ENCODE data around the gene ARHGAP26. TPM values are rescaled to one million over a fixed set of nuclear protein-coding genes. Genes with fewer than 3 reads are reported as not detected.
A peak's percentile ranks its signal among the peaks of the same experiment; 100 is the strongest.
"Not testable (repeated sequence)": the region's sequence is repeated elsewhere in the genome, so short reads cannot be mapped to it uniquely, and the experiment has no call there.

The ARHGAP26 gene
- total and polyA plus RNA-seq, 10 donors = 4.2 to 148 (median 55.5) TPM

- peaks cover 0 to 8% (median 0%) of the 10 kb centered on the region in 6 donors for H3K36me3 ChIP-seq
- TF ChIP-seq POLR2A (IDR thresholded peaks at IDR 0.05) = no peak
- no peak for TF ChIP-seq CTCF (IDR thresholded peaks at IDR 0.05 in 8 of 11, conservative IDR thresholded peaks at IDR 0.05 in 3 of 11)
- no peak for TF ChIP-seq POLR2AphosphoS5 (IDR thresholded peaks at IDR 0.05)
- WGBS, 5 donors = 94 to 100% (median 95%) methylated on average over 1 of the region's 1 CpG
- peaks cover 0 to 20% (median 4%) of the 10 kb centered on the region in 6 donors for H3K4me1 ChIP-seq
- H3K4me3 ChIP-seq = no peak overlapping the region
- H3K9me3 ChIP-seq = no peaks in the 10 kb centered on the region
- intact Hi-C loops (cut with DNase I; ENCODE audit: low total_unique reads) = no loop called here
- DNase-seq = no peak
- H3K27ac ChIP-seq = no peak overlapping the region
- H3K27me3 ChIP-seq (replicated peaks in 1 of 7) = no peaks in the 10 kb centered on the region
These were observed 192.0 kb downstream of the ARHGAP26 start for GRCh38 chr5:142962174-142962533.

- H3K4me1 ChIP-seq; DNase-seq; H3K4me3 ChIP-seq; H3K9me3 ChIP-seq; H3K27me3 ChIP-seq (replicated peaks in 1 of 7); H3K36me3 ChIP-seq; H3K27ac ChIP-seq; intact Hi-C loops (cut with DNase I; ENCODE audit: low total_unique reads): not testable (repeated sequence)
- peak in 10 of 11 experiments; percentile 27 to 68 (median 57) for TF ChIP-seq CTCF (IDR thresholded peaks at IDR 0.05 in 8 of 11, conservative IDR thresholded peaks at IDR 0.05 in 3 of 11)
- 39 to 74% (median 48%) methylated on average over 16 to 17 of the region's 17 CpGs for WGBS, 5 donors
These were observed 195.3 kb downstream of the ARHGAP26 start for GRCh38 chr5:142965258-142966120.

GRCh38 chr5:142966121-142966420 lies 195.9 kb downstream of the ARHGAP26 start:
- peaks cover 0 to 8% (median 0%) of the 10 kb centered on the region in 6 donors for H3K36me3 ChIP-seq
- no peaks in the 10 kb centered on the region for H3K9me3 ChIP-seq
- no peak for DNase-seq
- no peak for TF ChIP-seq CTCF (IDR thresholded peaks at IDR 0.05 in 8 of 11, conservative IDR thresholded peaks at IDR 0.05 in 3 of 11)
- TF ChIP-seq POLR2A (IDR thresholded peaks at IDR 0.05) = no peak
- no peak for TF ChIP-seq POLR2AphosphoS5 (IDR thresholded peaks at IDR 0.05)
- no peak overlapping the region for H3K4me3 ChIP-seq
- WGBS, 5 donors = 93 to 99% (median 94%) methylated on average over 3 of the region's 3 CpGs
- H3K27ac ChIP-seq = no peak overlapping the region
- H3K27me3 ChIP-seq (replicated peaks in 1 of 7) = no peaks in the 10 kb centered on the region
- intact Hi-C loops (cut with DNase I; ENCODE audit: low total_unique reads) = no loop called here
- H3K4me1 ChIP-seq = peaks cover 0 to 11% (median 0%) of the 10 kb centered on the region in 6 donors

DNA sequence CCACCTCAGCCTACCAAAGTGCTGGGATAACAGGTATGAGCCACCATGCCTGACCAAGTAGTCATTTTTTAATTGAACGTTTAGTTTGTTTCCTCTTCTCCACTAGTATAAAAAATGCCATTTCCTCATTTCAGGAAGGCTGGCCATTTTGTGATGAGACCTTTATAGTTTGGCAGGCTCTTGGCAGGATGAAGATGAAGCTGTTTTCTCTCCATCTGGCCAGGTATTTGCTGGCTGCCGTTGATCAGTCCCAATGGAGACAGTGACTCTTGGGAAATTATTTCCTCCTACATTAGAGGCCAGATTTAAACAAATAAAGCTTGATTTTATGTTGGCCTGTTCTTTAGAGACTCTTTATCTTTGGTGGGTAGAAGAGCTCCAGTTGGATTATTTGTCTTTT lies 199.0 kb downstream of the ARHGAP26 start:
- DNase-seq = no peak
- Histone ChIP-seq H3K4me1 (peaks cover 0 to 39% (median 13%) of the 10 kb centered on the region in 6 donors), H3K27me3 (replicated peaks in 1 of 7) (no peaks in the 10 kb centered on the region), H3K27ac (peak overlapping the region in 1 of 8 donors; percentile 35), H3K4me3 (no peak overlapping the region), H3K9me3 (no peaks in the 10 kb centered on the region), H3K36me3 (no peaks in the 10 kb centered on the region)
- TF ChIP-seq CTCF (IDR thresholded peaks at IDR 0.05 in 8 of 11, conservative IDR thresholded peaks at IDR 0.05 in 3 of 11) = no peak
- no peak for TF ChIP-seq POLR2A (IDR thresholded peaks at IDR 0.05)
- no peak for TF ChIP-seq POLR2AphosphoS5 (IDR thresholded peaks at IDR 0.05)
- 52 to 75% (median 58%) methylated on average over 2 of the region's 2 CpGs for WGBS, 5 donors
- intact Hi-C loops (cut with DNase I; ENCODE audit: low total_unique reads) = no loop called here
